ENCODE results near the gene MRPS11. TPM values are rescaled to one million over a fixed set of nuclear protein-coding genes. Genes with fewer than 3 reads are reported as not detected.
A peak's percentile ranks its signal among the peaks of the same experiment; 100 is the strongest.

MRPS11 gene
- total RNA-seq, 1 donor from 2014 or later = 47.0 TPM

- POLR2A ChIA-PET = no interaction called here
Measured at GRCh38 chr15:88448991-88449461, 18.5 kb upstream of the MRPS11 start.

DNA sequence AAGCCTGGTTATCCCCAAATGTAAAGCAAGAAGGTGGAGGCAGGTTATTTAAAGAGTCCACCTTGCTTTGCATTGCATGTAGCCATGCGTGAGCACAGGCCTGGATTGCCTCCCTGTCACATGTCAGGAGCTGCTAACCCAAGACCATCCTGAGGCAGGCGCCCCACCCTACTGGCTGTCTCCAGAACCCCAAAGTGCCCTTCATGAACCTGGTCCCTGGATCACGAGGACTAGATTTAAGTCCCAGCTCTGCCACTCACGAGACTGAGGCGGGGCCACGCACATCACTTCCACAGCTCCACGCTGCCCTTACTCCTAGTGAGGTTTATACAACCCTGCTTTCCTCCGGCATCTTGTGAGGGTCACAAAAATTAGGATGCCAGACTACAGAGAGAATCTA lies 17.9 kb upstream of the MRPS11 start:
- H3K4me1 Mint-ChIP-seq = no peaks in the 10 kb centered on the region
- ATAC-seq (ENCODE audit: low read depth) (no peak), DNase-seq (no peak)
- TF ChIP-seq, protein P1, sequence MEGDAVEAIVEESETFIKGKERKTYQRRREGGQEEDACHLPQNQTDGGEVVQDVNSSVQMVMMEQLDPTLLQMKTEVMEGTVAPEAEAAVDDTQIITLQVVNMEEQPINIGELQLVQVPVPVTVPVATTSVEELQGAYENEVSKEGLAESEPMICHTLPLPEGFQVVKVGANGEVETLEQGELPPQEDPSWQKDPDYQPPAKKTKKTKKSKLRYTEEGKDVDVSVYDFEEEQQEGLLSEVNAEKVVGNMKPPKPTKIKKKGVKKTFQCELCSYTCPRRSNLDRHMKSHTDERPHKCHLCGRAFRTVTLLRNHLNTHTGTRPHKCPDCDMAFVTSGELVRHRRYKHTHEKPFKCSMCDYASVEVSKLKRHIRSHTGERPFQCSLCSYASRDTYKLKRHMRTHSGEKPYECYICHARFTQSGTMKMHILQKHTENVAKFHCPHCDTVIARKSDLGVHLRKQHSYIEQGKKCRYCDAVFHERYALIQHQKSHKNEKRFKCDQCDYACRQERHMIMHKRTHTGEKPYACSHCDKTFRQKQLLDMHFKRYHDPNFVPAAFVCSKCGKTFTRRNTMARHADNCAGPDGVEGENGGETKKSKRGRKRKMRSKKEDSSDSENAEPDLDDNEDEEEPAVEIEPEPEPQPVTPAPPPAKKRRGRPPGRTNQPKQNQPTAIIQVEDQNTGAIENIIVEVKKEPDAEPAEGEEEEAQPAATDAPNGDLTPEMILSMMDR (IDR thresholded peaks at IDR 0.05) = no peak
- no peaks in the 10 kb centered on the region for H3K36me3 Mint-ChIP-seq (ENCODE audit: low read depth)
- H3K9me3 Mint-ChIP-seq = no peaks in the 10 kb centered on the region
- H3K4me3 Mint-ChIP-seq = no peak overlapping the region
- intact Hi-C loops (cut with micrococcal nuclease) = no loop called here
- H3K27me3 Mint-ChIP-seq = peaks cover 9% of the 10 kb centered on the region
- no peak overlapping the region for H3K27ac Mint-ChIP-seq
- POLR2A ChIA-PET = no interaction called here
- CTCF ChIA-PET = interaction anchor here (1.0 to 1.4 kb wide), 3 partner anchors 14 to 202 kb away, joined by 3 to 4 read pairs (median 3); partner anchors contain the start of genes MRPL46 and MRPS11

More at GRCh38 chr15:88448991-88449461, 18.5 kb upstream of the MRPS11 start:
- H3K4me3 Mint-ChIP-seq = no peak overlapping the region
- DNase-seq (no peak), ATAC-seq (ENCODE audit: low read depth) (no peak)
- no peaks in the 10 kb centered on the region for H3K4me1 Mint-ChIP-seq
- no peak overlapping the region for H3K27ac Mint-ChIP-seq
- H3K36me3 Mint-ChIP-seq (ENCODE audit: low read depth) = peaks cover under 1% of the 10 kb centered on the region
- intact Hi-C loops (cut with micrococcal nuclease) = no loop called here
- H3K27me3 Mint-ChIP-seq = peaks cover 11% of the 10 kb centered on the region
- H3K9me3 Mint-ChIP-seq = peaks cover 5% of the 10 kb centered on the region
- TF ChIP-seq, protein P1 (IDR thresholded peaks at IDR 0.05) = no peak
- CTCF ChIA-PET = interaction anchor here (1.1 kb wide), 1 partner anchor 19 kb away, joined by 3 read pairs; the partner anchor contains the start of genes MRPL46 and MRPS11

- Mint-ChIP-seq H3K36me3 (ENCODE audit: low read depth) (no peaks in the 10 kb centered on the region), H3K27ac (no peak overlapping the region), H3K9me3 (no peaks in the 10 kb centered on the region), H3K4me1 (peaks cover 2% of the 10 kb centered on the region), H3K4me3 (no peak overlapping the region), H3K27me3 (peaks cover 9% of the 10 kb centered on the region)
- ChIA-PET CTCF (interaction anchor here (0.7 to 1.4 kb wide), 5 partner anchors 13 to 203 kb away, joined by 3 to 4 read pairs (median 3); partner anchors contain the start of genes MRPL46 and MRPS11), POLR2A (no interaction called here)
- TF ChIP-seq, protein P1 (IDR thresholded peaks at IDR 0.05) = no peak
- DNase-seq (peak; percentile 25), ATAC-seq (ENCODE audit: low read depth) (no peak)
- intact Hi-C loops (cut with micrococcal nuclease) = loop anchor here (10.0 kb wide), 1 partner anchor 205 kb away; no protein-coding TSS in a partner anchor
Measured at GRCh38 chr15:88450125-88450798, 17.2 kb upstream of the MRPS11 start.

GRCh38 chr15:88453651-88454050 lies 13.9 kb upstream of the MRPS11 start:
- Mint-ChIP-seq H3K27me3 (peaks cover 6% of the 10 kb centered on the region), H3K4me1 (peaks cover 2% of the 10 kb centered on the region), H3K9me3 (no peaks in the 10 kb centered on the region), H3K36me3 (ENCODE audit: low read depth) (peaks cover 16% of the 10 kb centered on the region), H3K27ac (no peak overlapping the region), H3K4me3 (no peak overlapping the region)
- intact Hi-C loops (cut with micrococcal nuclease) = loop anchor here (10.0 kb wide), 1 partner anchor 209 kb away; no protein-coding TSS in a partner anchor
- DNase-seq (no peak), ATAC-seq (ENCODE audit: low read depth) (no peak)
- POLR2A ChIA-PET = no interaction called here
- TF ChIP-seq, protein P1 (IDR thresholded peaks at IDR 0.05) = no peak
- CTCF ChIA-PET = no interaction called here

GRCh38 chr15:88454236-88454635 lies 13.3 kb upstream of the MRPS11 start:
- ChIA-PET CTCF (interaction anchor here (0.9 kb wide), 1 partner anchor 9 kb away, joined by 3 read pairs; no protein-coding TSS in a partner anchor), POLR2A (no interaction called here)
- H3K4me3 Mint-ChIP-seq = no peak overlapping the region
- H3K4me1 Mint-ChIP-seq = peaks cover 2% of the 10 kb centered on the region
- DNase-seq (no peak), ATAC-seq (ENCODE audit: low read depth) (no peak)
- H3K36me3 Mint-ChIP-seq (ENCODE audit: low read depth) = peaks cover 22% of the 10 kb centered on the region
- intact Hi-C loops (cut with micrococcal nuclease) = loop anchor here (10.0 kb wide), 1 partner anchor 209 kb away; no protein-coding TSS in a partner anchor
- H3K27ac Mint-ChIP-seq = no peak overlapping the region
- no peaks in the 10 kb centered on the region for H3K9me3 Mint-ChIP-seq
- TF ChIP-seq, protein P1 (IDR thresholded peaks at IDR 0.05) = no peak
- peaks cover 6% of the 10 kb centered on the region for H3K27me3 Mint-ChIP-seq
